Stimulated activated CD8-positive, alpha-beta memory T cell treated with anti-CD3 and anti-CD28 coated beads, Interleukin-15, amount 100 ng/mL, for 24 hours (primary cell): Measurements from ENCODE around the gene SORBS1.
"Not testable (repeated sequence)": the region's sequence is repeated elsewhere in the genome, so short reads cannot be mapped to it uniquely, and the experiment has no call there.

Experiments
- DNase-seq: peaks from one replicate; pipeline ENCODE4 v3.0.0-alpha.2; 2020; ENCODE audit warnings: low read depth

The SORBS1 gene

DNA sequence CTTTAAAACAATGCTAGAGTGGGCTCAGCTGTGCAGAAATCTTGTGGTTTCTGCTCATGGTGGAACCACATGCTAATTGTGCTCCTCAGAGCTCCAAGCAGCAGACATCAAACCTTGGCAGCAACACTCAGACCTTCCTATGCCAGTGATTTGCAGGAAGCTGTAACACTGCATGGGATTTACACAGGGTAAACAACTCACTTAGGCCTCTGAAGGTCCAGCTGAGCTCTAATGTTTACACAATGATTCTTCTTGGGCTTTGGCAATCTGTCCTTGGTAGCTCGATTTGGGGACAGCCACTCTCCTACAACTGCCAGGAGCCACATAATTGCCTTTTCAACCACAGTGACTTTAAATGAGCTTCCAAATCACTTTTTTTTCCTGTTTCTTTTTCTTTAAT lies 172.6 kb downstream of the SORBS1 start:
- DNase-seq: no peak

DNA sequence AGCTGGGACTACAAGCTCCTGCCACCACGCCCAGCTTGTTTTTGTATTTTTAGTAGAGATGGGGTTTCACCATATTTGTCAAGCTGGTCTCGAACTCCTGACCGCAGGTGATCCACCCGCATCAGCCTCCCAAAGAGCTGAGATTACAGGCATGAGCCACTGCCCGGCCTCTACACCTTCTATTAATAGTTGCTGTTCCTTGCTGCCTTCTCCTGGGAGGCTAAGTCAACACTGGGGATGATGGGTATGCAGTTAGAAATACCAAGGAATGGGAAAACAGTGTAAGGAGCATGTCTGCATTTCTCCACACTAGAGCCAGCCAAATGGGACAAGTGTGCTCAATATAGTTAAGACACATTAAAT lies 173.1 kb downstream of the SORBS1 start:
- DNase-seq: no peak

DNA sequence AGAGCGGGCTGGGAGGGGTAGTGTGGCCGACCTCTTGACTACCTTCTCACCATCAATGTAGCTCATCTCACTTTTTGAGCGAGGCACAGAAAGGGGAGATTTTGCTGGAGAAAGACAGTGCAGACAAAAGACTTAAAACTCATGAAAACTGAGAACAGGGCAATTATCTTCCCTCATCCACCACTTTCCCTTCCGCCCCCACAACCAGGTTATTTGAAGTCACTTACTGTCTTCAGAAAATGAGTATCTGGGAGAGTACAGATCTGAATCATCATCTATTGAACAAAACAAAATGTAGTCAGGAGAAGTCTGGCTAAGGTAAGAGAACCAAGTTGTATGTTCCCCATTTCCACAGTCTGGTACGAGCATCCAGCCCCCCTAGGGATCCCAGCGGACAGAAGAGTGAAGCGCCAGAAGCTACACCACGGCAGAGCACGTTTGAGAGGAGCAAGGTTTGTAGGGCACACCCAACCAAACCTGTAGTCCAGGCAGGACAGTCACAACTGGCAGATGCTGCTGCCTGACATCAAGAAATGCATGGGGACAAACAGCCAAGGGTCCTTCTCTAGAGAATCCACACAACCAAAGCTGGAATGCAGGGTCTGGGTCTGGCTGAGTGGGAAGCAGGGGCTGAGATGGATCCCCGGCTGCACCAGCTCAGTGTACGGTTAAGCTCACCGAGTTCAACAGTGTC lies 177.0 kb downstream of the SORBS1 start:
- DNase-seq: no peak

DNA sequence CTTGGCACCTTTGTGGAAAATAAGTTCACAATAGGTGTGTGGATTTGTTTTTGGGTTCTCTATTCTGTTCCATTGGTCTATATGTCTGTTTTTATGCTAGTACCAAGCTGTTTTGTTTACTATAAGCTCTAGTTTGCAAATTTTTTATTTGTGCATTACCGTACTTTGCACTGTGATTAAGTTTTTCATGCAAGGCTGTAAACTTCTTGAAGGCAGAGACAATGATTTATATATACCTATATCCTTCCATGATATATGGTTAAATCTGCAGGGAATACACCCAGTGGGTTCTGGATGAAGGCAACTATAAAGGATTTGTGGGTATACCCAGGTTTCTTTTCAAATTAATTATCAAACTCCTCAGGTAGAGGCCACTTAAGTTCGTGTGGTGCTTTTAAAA lies 178.6 kb downstream of the SORBS1 start:
- no peak for DNase-seq

DNA sequence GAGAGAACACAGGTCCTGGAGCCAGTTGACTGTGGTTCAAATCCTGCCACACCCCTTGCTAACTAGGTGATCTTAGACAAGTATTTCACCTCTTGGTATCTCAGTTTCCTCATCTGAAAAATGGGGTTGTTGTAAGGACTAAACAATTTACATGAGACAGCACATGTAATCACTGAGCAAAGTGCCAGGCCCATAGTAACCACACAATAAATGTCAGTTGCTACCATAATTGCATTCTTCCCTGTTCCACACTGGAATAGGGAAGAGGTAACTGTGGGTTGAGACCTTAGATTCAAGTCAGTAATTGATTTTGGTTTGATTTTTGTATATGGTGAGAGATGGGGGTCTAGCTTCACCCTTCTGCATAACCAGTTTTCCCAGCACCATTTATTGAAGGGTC lies 179.0 kb downstream of the SORBS1 start:
- no peak for DNase-seq

DNA sequence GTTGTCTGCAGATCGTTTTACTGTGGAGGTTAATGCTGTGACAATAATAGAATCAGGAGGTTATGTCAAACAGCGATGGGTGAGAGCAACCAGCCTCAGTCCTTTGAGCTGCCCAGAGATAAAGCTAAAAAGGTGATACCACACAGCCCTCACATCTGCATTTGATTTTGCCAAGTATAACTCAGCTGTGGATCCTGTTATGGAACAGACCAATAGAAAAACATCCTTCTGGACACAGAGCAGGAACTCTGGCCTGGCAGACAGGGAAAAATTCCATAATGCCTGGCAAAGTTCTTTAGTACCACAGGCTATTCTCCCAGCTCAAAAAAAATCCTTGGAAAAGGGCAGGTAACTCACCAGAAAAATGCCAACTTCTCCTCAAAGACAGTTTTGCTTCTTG lies 183.2 kb downstream of the SORBS1 start:
- no peak for DNase-seq

DNA sequence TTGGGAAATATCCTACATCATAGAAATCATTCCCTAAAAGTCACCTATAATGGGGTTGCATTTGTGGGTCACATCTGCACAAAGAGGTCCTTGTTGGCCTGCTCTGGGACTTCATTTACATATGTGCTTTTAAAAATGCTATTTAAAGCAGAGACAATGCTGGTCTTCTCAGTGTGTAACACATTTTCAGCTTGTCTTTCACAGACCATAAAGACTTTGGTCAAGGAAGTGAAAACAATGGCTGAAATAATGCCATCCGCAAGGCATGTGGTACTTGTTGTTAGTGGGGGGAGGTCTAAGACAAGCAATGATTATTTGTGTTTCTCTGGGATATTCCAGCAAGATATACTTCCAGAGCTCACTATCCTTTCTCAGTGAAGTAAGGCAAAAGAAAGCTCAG lies 185.8 kb downstream of the SORBS1 start:
- DNase-seq: no peak

DNA sequence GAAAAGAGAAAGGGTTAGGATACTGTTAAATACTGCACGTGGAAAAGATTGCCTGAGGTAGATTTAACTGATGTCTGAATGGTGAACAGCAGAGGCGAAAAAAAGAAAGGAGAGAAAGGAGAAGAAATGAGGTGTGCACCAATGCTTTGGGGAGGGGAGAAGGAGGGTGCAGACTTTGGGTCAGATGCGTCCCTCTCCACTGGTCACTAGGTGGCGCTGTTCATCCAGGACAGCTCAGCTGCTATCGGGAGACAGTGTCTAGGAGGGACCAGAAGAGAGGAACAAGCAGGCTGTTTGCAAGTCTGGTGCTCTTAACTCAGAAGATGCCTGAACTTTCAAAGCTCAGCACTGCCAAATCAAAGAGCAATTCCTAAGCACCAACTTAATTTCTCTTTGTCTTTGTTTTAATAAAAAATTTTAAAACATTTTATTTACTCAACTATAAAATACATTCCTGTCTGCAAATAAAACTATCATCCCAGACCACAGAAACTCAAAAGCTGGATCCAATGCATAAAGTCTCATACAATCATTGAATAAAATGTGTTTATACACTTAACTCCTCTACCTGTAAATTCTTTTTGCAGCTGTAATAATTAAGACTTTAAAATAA lies 186.5 kb downstream of the SORBS1 start:
- DNase-seq: peak; percentile 28

DNA sequence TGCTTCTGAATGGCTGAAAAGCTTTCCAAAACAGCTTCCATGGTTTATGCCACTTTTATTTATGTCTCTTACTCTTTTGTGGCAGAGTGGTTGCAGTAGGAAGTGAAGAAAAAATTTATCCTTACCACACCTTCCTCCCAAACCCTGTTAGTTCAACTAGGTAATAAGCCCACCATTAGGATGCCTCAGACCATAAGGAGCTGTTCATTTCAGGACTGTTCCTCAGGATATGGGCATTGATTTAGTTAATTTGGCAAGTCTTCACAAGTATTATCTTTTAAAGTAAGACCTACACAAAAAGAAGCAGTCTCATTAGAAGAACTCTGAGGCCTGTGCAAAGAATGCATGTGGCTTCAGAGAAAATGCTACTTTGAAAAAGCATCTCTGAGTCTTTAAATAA lies 187.5 kb downstream of the SORBS1 start:
- no peak for DNase-seq

DNA sequence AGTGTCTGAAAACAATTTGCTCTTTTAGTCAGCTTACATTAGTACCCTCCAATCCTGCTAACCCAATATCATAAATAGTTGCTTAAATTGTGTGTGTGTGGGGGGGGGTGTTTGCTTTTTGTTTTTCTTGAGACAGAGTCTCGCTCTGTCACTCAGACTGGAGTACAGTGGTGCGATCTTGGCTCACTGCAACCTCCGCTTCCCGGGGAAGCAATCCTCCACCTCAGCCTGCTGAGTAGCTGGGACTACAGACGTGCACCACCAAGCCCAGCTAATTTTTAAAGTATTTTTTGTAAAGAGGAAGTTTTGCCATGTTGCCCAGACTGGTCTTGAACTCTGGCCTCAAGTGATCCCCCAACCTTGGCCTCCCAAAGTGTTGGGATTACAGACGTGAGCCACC lies 196.8 kb downstream of the SORBS1 start:
- DNase-seq: no peak

DNA sequence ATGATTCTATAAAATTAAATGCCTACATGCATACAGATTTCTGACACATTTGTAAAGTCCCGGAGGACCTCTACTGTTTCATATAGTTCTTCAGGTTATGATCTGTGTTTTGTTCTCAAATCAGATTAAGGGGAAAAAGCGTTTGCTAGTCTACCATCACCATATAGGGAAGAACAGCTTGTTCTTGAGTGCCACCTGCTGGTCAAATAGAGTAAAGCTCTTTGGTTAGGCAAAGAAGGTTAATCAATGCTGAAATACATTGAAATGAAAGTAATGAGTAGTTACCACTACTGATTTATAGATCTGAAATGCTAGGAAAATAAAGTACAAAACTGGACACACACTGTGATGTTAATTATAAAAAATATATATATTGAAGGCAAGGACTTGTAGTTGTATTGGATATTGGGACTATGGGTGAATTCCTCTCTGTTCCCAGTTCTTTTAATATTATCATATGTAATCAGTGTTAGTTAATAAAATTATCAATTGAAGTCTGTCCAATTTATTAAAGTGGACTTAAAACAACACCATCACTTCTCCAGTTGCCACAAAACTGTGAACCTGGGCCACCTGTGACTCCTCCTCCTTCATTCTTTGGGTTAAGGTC lies 197.8 kb downstream of the SORBS1 start:
- no peak for DNase-seq

DNA sequence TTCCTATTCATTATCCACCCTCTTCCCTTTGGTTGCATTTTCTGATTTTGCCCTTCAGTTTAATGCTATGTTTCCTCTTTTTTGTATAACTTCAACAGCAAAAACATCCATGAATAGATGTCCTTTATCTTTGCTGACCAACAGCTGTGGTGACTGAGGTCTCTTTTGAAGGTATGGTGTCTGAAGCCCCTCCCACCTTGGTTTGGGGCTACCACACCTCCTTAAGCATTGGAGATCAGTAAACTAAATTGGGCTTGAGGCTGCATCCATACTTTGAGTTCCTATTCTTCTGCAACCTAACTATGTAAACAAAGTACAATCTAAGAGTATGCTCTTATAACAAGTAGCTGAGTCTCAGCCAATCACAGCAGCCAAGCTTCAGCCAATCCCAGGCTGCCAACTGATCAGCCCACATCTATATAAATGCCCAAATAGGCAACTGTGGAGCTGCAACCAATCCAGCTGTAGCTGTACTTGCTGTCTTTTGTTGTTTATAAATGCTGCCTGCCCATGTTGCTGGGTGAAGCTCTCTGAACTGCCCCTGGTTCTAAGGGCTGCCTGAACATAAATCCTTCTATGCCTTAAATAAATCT lies 201.0 kb downstream of the SORBS1 start:
- no peak for DNase-seq

DNA sequence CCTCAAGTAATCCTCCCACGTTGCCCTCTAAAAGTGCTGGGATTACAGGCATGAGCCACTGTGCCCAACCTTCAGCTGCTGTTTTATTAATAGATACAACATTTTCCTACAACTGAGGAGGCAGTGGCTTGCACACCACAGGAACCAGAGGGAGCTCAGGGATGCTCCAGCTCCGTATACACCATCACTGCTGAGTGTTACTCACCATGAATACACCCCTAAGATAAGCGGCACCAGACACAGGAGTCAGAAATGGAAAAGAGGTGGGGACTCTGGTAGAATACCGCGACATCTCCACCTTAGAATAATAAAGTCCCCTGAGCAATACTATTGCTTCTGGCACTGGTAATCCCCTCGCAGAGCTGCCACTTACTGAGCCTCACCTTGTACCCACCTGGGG lies 201.7 kb downstream of the SORBS1 start:
- DNase-seq: no peak

DNA sequence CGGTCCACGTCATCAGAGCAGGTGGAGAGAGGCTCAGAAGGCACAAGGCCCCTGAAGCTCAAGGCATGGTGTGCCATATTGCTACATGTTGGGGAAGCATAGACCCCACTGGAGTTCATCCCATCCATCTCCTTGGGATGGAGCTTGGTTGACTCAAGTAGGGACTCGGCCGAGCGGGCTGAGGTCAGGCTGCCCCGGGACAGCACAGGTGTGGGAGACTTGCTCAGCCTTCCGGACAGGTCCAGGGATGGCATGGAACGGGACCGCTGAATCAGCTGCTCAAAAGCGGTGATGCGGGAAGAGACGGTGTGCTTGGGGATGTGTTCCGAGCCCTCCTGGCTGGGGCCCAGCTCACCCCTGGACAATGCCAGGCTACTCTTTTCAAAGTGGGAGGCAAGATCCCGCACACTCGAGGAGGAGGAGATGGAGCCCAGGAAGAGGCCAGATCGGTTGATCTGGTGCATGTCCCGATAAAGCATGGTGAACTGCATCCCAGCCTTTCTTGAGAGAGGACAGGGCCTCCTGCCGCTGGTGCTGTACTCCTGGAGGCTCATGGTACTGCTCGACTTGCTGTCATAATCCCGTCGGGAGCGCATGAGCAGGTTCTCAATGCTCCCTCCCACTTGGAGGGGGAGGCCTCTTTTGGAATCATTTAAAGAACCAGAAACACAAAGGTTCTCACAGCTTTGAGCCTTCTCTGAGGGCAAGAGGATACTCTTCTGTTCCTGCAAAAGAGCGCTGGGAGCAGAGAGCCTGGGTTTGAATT lies 204.8 kb downstream of the SORBS1 start:
- DNase-seq: no peak

DNA sequence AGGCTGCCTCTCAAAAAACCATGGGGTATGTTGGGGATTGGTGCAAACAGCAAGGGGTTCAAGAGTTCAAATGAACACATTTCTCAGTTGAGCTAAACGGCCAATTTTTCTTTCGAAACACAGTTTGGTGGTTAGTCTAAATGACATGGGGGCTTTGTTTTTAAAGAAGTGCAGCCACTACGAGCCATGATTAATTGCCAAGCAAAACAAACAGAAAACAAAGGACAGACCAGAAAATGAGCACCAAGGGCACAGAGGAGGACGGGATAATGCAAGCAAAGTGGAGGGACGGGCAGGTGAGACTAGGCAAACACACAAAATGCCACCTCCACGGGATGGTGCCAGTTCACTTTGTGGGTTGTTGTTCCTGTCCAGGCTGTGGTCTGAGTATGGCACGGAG lies 205.9 kb downstream of the SORBS1 start:
- DNase-seq: no peak

DNA sequence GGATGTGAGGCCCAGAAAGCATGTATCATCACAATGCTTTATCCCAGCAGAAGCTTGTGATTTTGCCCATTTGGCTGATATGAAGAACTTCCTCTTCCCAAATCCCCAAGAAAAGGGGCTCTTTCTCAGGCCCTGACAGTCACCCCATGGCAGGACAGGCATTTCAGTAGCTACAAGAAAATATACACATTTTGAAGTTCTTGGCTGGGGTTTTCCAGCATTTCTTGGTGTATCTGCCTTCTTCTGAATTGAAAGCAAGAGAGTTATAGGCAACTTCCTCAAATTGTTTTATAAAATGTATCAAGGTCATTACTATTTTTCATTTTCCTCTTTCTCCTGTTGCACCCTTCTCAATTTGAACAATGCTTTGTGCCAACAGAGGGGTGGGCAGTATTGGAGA lies 207.1 kb downstream of the SORBS1 start:
- DNase-seq: no peak

DNA sequence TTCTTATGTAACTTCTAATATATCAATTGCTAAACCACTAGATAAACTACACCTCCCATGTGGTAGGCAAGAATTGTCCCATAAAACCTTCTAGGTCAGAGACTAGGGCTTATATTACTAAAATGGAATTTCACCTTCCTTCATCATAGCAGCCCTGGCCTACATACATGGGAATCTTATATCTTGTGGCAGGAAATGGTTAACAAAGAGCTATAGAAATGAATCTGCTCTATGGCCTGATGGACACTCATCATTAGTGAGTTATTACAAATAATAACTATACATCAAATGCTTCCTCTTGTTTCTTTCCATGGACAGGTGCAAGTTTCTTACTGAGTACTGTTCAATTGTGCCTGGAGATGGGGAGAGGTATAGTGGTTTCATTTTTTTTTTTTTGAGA lies 208.0 kb downstream of the SORBS1 start:
- DNase-seq: no peak

DNA sequence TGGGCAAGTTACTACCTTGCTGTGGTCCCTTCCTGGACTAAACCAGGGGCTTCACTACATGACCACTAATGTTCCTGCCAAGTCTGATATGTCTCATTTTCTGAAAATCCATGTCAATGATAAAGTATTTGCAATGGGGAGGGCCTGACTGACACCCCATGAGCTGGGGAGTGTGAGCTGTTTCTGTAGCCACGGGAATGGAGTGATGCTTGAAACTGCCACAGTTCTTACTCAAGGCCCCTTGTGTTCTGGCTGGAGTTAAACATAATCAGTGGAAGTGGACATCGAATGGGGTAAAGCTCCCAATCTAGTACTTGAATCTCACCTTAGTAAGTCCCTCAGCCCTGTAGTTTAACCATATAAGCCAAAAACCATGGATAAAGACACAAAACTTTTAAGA lies 208.5 kb downstream of the SORBS1 start:
- no peak for DNase-seq

DNA sequence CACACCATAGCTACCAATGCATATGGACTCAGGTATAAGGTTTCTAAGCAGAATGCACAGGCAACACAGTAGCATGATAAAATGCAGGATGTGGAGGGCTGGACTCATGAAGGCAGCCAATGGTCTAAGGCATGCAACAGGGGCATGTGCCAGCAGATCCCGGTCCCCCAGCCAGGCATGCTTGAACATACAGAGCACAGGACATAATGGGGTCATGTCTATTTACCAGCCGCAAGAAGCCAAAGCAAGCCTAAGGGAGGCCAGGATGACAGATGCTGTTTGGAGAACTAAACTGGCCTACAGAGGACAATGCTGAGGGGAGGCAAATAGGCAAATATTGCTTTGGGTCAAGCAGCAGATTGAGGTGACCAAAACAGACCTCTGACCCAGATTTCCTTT lies 210.3 kb downstream of the SORBS1 start:
- no peak for DNase-seq

DNA sequence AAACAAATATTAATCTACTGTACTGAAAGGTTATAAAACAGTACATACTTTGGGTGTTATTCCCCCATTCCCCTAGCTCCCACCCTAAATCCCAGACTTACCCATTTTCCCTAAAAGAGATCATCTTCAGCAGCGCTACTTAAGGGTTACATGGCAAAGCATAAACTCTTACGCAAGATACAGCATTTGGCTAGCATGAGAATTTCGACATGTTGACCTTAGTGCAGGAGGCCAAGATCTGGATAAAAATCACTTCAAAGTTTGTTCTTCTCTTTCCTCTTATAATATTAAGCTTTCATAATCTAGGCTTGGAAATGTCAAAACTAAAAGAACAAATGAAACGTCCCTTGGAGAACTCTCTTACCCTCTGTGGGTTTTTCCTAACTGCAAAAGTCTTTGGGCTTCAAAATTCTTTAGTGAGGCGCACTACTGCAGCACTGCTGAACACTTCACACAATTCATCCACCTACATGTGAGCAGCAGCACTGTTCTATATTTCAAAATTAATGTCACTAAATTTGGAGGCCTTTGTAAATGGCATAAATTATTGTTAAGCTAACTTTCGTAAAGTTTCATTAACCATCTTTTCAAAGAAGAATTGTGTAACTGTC lies 210.8 kb downstream of the SORBS1 start:
- no peak for DNase-seq

DNA sequence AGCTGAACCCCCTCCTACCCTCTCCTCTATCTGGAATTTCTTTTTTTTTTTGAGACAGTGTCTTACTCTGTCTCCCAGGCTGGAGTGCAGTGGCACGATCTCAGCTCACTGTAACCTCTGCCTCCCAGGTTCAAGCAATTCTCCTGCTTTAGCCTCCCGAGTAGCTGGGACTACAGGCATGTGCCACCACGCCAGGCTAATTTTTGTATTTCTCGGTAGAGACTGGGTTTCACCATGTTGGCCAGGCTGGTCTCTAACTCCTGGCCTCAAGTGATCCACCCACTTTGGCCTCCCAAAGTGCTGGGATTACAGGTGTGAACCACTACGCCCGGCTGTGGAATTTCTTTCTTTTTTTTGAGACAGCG lies 213.8 kb downstream of the SORBS1 start:
- DNase-seq: not testable (repeated sequence)

DNA sequence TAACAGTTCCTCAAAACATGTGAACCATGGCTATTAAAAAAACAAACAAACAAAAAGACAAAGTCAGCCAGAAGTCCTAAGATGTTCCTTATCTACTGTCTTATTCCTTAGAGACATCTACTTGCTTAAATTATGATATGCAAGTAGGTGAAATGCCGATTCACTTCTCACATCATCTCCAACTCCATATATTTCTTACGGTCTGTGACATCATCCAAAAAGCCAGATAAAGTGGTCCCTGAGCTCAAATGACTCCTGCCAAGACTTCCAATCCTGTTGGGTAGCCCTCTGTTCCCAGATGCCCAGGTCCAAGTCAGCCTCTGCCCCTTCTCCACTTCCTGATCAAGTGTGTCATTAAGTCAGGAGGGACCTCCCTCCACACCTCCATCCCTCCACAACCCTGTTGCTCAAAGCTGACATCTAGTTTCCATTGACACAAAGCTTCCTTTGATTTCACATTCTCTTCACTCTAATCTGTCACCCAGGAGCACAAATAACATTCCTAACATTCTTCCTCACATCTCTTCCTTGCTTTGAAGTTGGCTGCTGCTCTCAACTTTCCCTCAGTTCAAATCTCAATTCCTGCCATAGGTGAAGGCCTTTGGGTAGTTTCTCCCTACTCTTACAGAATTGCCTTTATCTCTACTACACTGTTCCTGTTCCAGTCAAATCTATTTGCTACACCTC lies 214.3 kb downstream of the SORBS1 start:
- no peak for DNase-seq
